GM10847 (cell line): Measurements from ENCODE around the gene MUC2.

Source experiments
- POLR2A ChIP-seq: IDR thresholded peaks from 2 replicates; pipeline ENCODE4 v1.6.1; 2011; ENCODE audit not compliant: insufficient read length; ENCODE audit errors: extremely low read depth

MUC2 gene

GRCh38 chr11:1033016-1033798 lies 41.5 kb upstream of the MUC2 start:
- no peak for TF ChIP-seq POLR2A

- no peak for TF ChIP-seq POLR2A
These were observed 40.7 kb upstream of the MUC2 start for GRCh38 chr11:1034001-1034400.

- no peak for TF ChIP-seq POLR2A
These were observed 40.0 kb upstream of the MUC2 start for GRCh38 chr11:1034456-1035295.

- no peak for TF ChIP-seq POLR2A
These were observed 38.9 kb upstream of the MUC2 start for GRCh38 chr11:1035577-1036283.

GRCh38 chr11:1036303-1036923 lies 38.3 kb upstream of the MUC2 start, which contains the start of gene MUC6:
Gene MUC6, minus strand, starts transcription at chr11:1036718. Its CDS starts 63 bp downstream, at chr11:1036655.
- TF ChIP-seq POLR2A, result no peak

GRCh38 chr11:1036931-1037330 lies 37.7 kb upstream of the MUC2 start:
- TF ChIP-seq POLR2A, result no peak

- TF ChIP-seq POLR2A, result no peak
These were observed 37.1 kb upstream of the MUC2 start for GRCh38 chr11:1037506-1038055.

GRCh38 chr11:1038361-1038760 lies 36.3 kb upstream of the MUC2 start:
- TF ChIP-seq POLR2A, result no peak

GRCh38 chr11:1038921-1039320 lies 35.8 kb upstream of the MUC2 start:
- no peak for TF ChIP-seq POLR2A

- TF ChIP-seq POLR2A, result no peak
These were observed 34.9 kb upstream of the MUC2 start for GRCh38 chr11:1039481-1040427.

- TF ChIP-seq POLR2A, result no peak
These were observed 34.1 kb upstream of the MUC2 start for GRCh38 chr11:1040428-1041148.

GRCh38 chr11:1041149-1041467 lies 33.6 kb upstream of the MUC2 start:
- no peak for TF ChIP-seq POLR2A

- TF ChIP-seq POLR2A, result no peak
These were observed 33.2 kb upstream of the MUC2 start for GRCh38 chr11:1041471-1041870.

- TF ChIP-seq POLR2A, result no peak
These were observed 32.6 kb upstream of the MUC2 start for GRCh38 chr11:1041936-1042608.
